GM21390 (cell line): ENCODE results near the gene NFYC.

Experiments used
- ATAC-seq: cut with Tn5 transposase; IDR thresholded peaks from one replicate; pipeline ENCODE4 v1.9.1; 2021; ENCODE audit not compliant: unreplicated experiment

The NFYC gene

GRCh38 chr1:40818264-40818961, 126.9 kb downstream of the NFYC start:
- peak; percentile 85 for ATAC-seq

- no peak for ATAC-seq
Observed at GRCh38 chr1:40819101-40819500, 127.6 kb downstream of the NFYC start.

- no peak for ATAC-seq
Observed at GRCh38 chr1:40820251-40820797, 128.8 kb downstream of the NFYC start.
